HCT116 (cell line): ENCODE results near the gene NTNG1.

Experiments used
- ATF3 ChIP-seq: IDR thresholded peaks from 2 replicates; pipeline ENCODE4 v1.6.1; 2012
- CEBPB ChIP-seq: IDR thresholded peaks from 2 replicates; pipeline ENCODE4 v1.6.1; 2012; ENCODE audit warnings: low read depth
- EZH2 ChIP-seq: fragments of 200-600 bp; sonication (generic); IDR thresholded peaks from 2 replicates; pipeline ENCODE4 v1.6.1; 2017; ENCODE audit warnings: antibody characterized with exemption, mixed run types
- EZH2phosphoT487 ChIP-seq: fragments of 200-600 bp; IDR thresholded peaks from 2 replicates; pipeline ENCODE4 v1.6.1; 2018; ENCODE audit warnings: antibody characterized with exemption, borderline replicate concordance
- POLR2A ChIP-seq: IDR thresholded peaks from 2 replicates; pipeline ENCODE4 v1.7.0; 2011; ENCODE audit warnings: borderline replicate concordance; ENCODE audit not compliant: insufficient read depth, insufficient read length; ENCODE audit errors: extremely low read depth
- REST ChIP-seq: IDR thresholded peaks from 2 replicates; pipeline ENCODE4 v1.6.1; 2012; ENCODE audit warnings: low read depth
- SRF ChIP-seq: IDR thresholded peaks from 2 replicates; pipeline ENCODE4 v1.6.1; 2012; ENCODE audit warnings: low read depth
- ZBTB33 ChIP-seq: IDR thresholded peaks from 2 replicates; pipeline ENCODE4 v1.6.1; 2011; ENCODE audit warnings: mild to moderate bottlenecking, low read length, moderate library complexity; ENCODE audit not compliant: insufficient replicate concordance; ENCODE audit errors: extremely low read depth
- ZNF274 ChIP-seq: fragments of 200-500 bp; sonication (Bioruptor generic); IDR thresholded peaks from 2 replicates; pipeline ENCODE4 v1.6.1; 2014; ENCODE audit warnings: mild to moderate bottlenecking, low read depth, low read length, inconsistent platforms
- TF ChIP-seq, protein P1 (sequence below), 3 experiments: fragments of 200-600 bp in 1 of 3; sonication (generic) in 1 of 3; IDR thresholded peaks in 2 of 3; conservative IDR thresholded peaks in 1 of 3; 2 replicates each; pipeline ENCODE4 v1.5.1; 2012 to 2017; ENCODE audit warnings: low read depth in 2 of 3, low read length in 2 of 3, antibody characterized with exemption in 1 of 3, borderline replicate concordance in 1 of 3, control low read depth in 1 of 3, mild to moderate bottlenecking in 1 of 3, mixed read lengths in 1 of 3, mixed run types in 1 of 3, moderate library complexity in 1 of 3; ENCODE audit not compliant: insufficient read depth in 1 of 3

GRCh38 chr1:107229711-107230110 lies 88.9 kb downstream of the NTNG1 start:
- TF ChIP-seq EZH2phosphoT487, result no peak
- no peak for TF ChIP-seq CEBPB
- TF ChIP-seq, protein P1, sequence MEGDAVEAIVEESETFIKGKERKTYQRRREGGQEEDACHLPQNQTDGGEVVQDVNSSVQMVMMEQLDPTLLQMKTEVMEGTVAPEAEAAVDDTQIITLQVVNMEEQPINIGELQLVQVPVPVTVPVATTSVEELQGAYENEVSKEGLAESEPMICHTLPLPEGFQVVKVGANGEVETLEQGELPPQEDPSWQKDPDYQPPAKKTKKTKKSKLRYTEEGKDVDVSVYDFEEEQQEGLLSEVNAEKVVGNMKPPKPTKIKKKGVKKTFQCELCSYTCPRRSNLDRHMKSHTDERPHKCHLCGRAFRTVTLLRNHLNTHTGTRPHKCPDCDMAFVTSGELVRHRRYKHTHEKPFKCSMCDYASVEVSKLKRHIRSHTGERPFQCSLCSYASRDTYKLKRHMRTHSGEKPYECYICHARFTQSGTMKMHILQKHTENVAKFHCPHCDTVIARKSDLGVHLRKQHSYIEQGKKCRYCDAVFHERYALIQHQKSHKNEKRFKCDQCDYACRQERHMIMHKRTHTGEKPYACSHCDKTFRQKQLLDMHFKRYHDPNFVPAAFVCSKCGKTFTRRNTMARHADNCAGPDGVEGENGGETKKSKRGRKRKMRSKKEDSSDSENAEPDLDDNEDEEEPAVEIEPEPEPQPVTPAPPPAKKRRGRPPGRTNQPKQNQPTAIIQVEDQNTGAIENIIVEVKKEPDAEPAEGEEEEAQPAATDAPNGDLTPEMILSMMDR (IDR thresholded peaks at IDR 0.05 in 2 of 3, conservative IDR thresholded peaks at IDR 0.05 in 1 of 3; ENCODE audit: borderline replicate concordance in 1 of 3, insufficient read depth in 1 of 3, low read depth in 2 of 3, low read length in 2 of 3), result no peak
- no peak for TF ChIP-seq ZNF274
- TF ChIP-seq POLR2A, result no peak
- no peak for TF ChIP-seq SRF
- TF ChIP-seq EZH2, result no peak
- TF ChIP-seq REST, result no peak
- no peak for TF ChIP-seq ATF3
- TF ChIP-seq ZBTB33, result no peak
